Subcutaneous abdominal adipose tissue (tissue), 5 donors: ENCODE results near the gene PRR5L.

Experiments
- H3K27ac ChIP-seq: one replicate; pipeline ENCODE4 v1.7.0; 2013; ENCODE audit warnings: low read depth, mild to moderate bottlenecking, inconsistent platforms, low read length, moderate library complexity
- H3K27me3 ChIP-seq, 5 donors: one replicate each; pipeline ENCODE4 v1.7.0; 2013; ENCODE audit warnings: low read length in 5 of 5, inconsistent platforms in 1 of 5; ENCODE audit not compliant: control insufficient read depth in 5 of 5, insufficient read depth in 4 of 5
- H3K36me3 ChIP-seq, 5 donors: one replicate each; pipeline ENCODE4 v1.7.0; 2013; ENCODE audit warnings: low read length in 5 of 5; ENCODE audit not compliant: control insufficient read depth in 5 of 5, insufficient read depth in 5 of 5
- H3K4me1 ChIP-seq, 5 donors: one replicate each; pipeline ENCODE4 v1.7.0; 2013; ENCODE audit warnings: low read length in 5 of 5, mild to moderate bottlenecking in 3 of 5, moderate library complexity in 1 of 5; ENCODE audit not compliant: control insufficient read depth in 5 of 5, insufficient read depth in 5 of 5
- H3K4me3 ChIP-seq, 5 donors: one replicate each; pipeline ENCODE4 v1.7.0; 2013; ENCODE audit warnings: low read length in 5 of 5, low read depth in 1 of 5
- H3K9ac ChIP-seq, 5 donors: one replicate each; pipeline ENCODE4 v1.7.0; 2013; ENCODE audit warnings: low read length in 5 of 5, mild to moderate bottlenecking in 4 of 5, moderate library complexity in 3 of 5
- H3K9me3 ChIP-seq, 5 donors: one replicate each; pipeline ENCODE4 v1.7.0; 2013; ENCODE audit warnings: low read length in 5 of 5; ENCODE audit not compliant: control insufficient read depth in 5 of 5
- donor health status: healthy.
- donor health status: healthy.
- donor health status: healthy.
- donor health status: healthy.
- donor health status: healthy.

Gene PRR5L

DNA sequence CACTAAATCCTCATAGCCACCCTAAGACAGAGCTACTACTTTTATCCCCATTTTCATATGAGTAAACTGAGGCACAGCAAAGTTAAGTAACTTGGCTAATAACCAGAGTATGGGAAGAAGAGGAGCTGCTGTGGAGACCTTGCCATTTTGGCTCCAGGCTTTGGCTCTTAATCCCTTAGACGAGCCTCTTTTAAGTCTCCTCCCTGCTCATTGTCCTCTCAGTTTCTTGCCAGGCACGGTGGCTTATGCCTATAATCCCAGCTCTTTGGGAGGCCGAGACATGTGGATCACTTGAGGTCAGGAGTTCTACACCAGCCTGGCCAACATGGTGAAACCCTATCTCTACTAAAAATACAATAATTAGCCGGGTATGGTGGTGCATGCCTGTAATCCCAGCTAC is 78.6 kb downstream of the PRR5L start:
- H3K9ac ChIP-seq, result no peak overlapping the region
- peaks cover 3 to 41% (median 36%) of the 10 kb centered on the region in 5 donors for H3K4me1 ChIP-seq
- no peaks in the 10 kb centered on the region for H3K9me3 ChIP-seq
- H3K36me3 ChIP-seq, result no peaks in the 10 kb centered on the region
- H3K4me3 ChIP-seq, result no peak overlapping the region
- H3K27ac ChIP-seq, result no peak overlapping the region
- H3K27me3 ChIP-seq, result no peaks in the 10 kb centered on the region

DNA sequence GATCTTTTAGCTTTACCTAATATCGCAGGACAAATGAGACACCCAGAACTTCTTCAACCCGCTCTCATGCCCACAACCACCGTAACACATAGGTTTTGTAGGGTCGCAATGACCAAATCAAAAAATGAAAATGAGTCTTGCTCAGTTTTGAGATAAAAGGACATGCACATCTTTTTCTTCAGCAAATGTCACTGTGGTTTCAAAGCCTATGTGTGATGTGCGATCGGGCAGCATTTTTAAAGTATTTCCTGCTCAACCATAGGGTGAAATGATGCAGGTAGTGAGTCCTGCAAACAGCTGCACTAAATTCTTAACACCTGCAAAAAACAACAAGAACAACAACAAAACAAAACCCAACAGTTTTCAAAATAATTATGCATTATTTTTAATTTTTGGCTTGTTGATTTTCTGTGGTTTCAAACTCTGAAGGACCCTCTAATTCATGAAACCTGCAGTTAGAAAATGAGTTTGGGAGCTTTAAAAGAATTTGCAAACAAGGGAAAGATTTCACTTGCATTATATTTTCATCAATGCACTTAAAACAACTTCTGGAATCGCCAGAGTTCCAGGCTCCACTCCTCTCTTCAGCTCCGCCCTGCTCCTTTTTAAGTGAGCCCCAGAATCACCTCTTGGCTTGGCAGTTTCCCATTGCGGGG is 79.4 kb downstream of the PRR5L start:
- Histone ChIP-seq H3K27ac (no peak overlapping the region), H3K9ac (no peak overlapping the region), H3K9me3 (no peaks in the 10 kb centered on the region), H3K4me1 (peaks cover 3 to 41% (median 36%) of the 10 kb centered on the region in 5 donors), H3K4me3 (peak overlapping the region in 3 of 5 donors; percentile 84 to 94 (median 91)), H3K36me3 (no peaks in the 10 kb centered on the region), H3K27me3 (no peaks in the 10 kb centered on the region)

DNA sequence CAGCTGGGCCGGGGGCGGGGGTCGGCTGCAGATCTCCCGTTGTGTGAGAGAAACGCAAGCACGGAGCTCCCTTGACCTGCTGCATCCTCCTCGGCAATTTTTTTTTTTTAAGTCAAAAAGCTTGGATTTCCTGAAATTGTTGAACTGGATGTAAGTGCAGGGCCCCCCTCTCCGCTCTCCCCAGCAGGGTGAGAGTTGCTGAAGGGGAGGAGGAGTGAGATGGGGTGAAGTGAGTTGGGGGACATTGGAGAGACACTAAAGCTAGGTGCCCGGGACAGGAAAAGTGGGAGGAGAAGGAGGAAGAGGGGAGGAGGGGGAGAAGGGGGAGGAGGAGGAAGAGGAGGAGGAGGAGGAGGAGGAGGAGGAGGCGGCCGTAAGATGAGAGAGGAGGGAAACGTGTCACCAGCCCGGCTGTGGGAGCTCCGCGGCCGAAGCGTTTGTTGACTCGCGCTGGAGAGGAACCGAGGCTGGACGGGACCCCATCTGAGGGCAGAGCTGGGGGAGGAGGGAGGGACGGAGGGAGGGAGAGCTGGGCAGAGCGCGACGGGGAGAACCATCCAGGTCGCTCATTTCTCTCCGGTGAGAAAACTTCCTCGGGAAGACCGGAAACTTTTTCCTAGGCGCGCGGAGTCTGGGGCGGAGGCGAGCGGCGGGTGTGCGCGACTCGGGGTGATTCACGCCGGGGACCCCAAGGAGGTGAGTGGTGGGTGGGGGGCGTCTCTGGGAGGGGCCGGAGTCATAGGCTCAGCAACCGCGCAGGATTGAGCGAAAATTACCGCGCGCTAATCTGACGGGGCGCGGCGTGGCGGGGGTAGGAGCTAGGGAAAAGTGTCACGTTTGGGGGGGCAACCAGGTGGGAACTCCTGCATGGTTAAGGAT is 80.2 kb downstream of the PRR5L start:
- Histone ChIP-seq H3K9ac (peak overlapping the region in 4 of 5 donors; percentile 60 to 88 (median 68)), H3K27ac (peak overlapping the region; percentile 37), H3K4me1 (peaks cover 3 to 41% (median 36%) of the 10 kb centered on the region in 5 donors), H3K9me3 (no peaks in the 10 kb centered on the region), H3K36me3 (no peaks in the 10 kb centered on the region), H3K4me3 (peak overlapping the region; percentile 80 to 94 (median 91)), H3K27me3 (no peaks in the 10 kb centered on the region)

DNA sequence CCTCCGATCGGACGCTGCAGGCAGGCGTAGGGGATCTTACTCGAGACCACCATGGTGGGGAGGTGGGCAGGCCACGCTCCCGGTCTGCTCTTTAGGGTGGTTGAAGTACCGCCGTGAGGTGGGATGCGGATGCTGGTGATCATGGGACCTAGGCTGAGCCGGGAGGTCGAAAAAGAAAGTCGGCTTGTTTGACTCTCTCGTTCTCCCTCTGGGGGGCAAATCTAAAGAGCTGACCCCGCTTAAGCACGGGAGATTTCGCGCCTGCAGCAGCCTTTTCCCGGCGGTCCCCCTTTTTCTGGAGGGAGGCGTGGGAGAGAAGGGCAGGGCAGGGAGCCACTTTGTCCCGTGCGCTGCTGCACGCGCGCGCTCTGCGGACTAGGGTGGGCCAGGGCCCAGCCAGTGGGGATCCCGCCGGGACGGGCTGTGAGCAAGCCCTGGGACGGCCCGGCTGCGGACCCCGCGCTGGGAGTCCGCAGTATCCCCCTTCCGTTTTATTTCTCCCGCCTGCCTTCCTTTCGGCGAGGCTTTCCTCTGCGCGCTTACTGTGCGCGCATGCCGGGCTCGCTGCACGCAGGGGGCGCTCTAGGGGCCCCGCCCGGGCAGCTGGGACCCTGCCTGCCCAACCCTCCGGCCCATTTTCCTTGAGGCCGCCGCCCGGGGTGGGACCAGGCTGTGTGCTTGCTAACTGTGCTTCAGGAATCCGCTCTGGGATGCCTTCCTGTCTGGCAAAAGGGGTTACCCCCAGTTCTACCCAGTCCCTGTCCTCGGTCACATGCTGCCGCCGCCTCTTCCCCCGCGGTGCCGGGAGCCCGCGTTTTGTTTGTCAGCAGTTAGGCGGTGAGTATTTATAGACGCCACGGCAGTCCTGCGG is 81.0 kb downstream of the PRR5L start:
- Histone ChIP-seq H3K9me3 (no peaks in the 10 kb centered on the region), H3K27me3 (no peaks in the 10 kb centered on the region), H3K27ac (peak overlapping the region; percentile 37), H3K36me3 (peaks cover 0 to 3% (median 2%) of the 10 kb centered on the region in 5 donors), H3K4me1 (peaks cover 3 to 41% (median 35%) of the 10 kb centered on the region in 5 donors), H3K4me3 (peak overlapping the region; percentile 80 to 94 (median 91)), H3K9ac (peak overlapping the region in 4 of 5 donors; percentile 60 to 88 (median 68))

DNA sequence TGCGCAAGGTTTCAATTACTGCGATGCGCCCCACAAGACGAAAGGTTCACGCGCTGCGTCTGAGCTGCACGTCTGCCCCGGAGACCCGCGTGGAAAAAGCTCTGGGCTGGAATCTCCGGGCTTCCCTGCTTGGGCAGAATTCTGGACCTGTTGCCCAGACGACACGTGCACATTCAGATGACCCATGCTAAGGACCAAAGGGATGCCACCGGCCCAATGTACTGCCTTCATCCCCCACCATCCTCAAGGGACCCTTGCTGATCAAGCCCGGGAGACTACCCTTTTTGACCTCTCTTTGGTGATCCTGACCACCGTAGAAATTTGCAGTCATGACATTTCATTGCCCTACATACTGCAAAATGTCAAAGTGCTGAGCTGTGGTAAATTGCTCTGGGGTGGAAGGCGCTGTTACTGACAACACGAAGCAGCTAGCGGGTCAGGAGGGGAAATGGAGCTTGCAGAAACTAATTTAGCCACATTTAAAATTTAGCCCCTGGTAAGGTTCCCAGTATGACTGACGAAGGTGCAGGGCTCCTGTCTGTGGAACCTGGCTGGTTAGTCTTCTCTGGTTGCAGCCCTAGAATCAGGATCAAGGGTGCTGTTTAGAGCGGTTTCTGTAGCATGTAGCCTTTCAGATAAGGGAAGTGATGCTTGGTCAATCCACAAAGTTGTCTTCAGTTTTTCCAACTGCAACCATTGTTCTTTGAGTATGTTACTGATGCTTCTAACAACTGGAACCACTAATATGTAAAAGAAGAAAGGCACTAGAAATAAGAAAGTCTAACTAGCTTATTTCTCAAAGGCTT is 81.9 kb downstream of the PRR5L start:
- H3K9me3 ChIP-seq, result no peaks in the 10 kb centered on the region
- H3K27me3 ChIP-seq, result no peaks in the 10 kb centered on the region
- peak overlapping the region; percentile 37 for H3K27ac ChIP-seq
- peak overlapping the region; percentile 67 to 94 (median 84) for H3K4me3 ChIP-seq
- H3K36me3 ChIP-seq, result peaks cover 0 to 7% (median 4%) of the 10 kb centered on the region in 5 donors
- H3K4me1 ChIP-seq, result peaks cover 3 to 34% (median 30%) of the 10 kb centered on the region in 5 donors
- H3K9ac ChIP-seq, result peak overlapping the region in 4 of 5 donors; percentile 60 to 88 (median 68)

DNA sequence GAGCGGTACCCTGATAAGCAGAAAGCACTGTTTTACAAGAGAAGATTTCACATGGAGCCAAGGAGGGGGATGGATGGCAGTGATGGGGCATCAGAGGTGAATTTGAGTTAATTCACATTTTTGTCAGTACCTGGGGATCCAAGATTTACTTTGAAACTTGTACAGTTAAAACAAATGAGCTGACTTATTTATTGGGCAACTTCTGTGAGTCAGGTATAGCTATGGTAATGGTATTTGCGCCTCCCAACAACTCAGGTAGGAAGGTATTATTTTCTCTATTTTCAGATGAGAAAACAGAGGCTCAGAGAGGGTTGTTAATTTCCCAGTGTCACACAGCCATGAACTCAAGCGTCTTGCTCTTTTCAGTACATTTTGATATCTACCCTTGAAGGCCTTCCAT is 83.6 kb downstream of the PRR5L start:
- H3K27ac ChIP-seq, result no peak overlapping the region
- H3K4me3 ChIP-seq, result no peak overlapping the region
- H3K9me3 ChIP-seq, result no peaks in the 10 kb centered on the region
- H3K9ac ChIP-seq, result no peak overlapping the region
- H3K27me3 ChIP-seq, result no peaks in the 10 kb centered on the region
- H3K4me1 ChIP-seq, result peaks cover 3 to 30% (median 27%) of the 10 kb centered on the region in 5 donors
- peaks cover 0 to 7% (median 4%) of the 10 kb centered on the region in 5 donors for H3K36me3 ChIP-seq

DNA sequence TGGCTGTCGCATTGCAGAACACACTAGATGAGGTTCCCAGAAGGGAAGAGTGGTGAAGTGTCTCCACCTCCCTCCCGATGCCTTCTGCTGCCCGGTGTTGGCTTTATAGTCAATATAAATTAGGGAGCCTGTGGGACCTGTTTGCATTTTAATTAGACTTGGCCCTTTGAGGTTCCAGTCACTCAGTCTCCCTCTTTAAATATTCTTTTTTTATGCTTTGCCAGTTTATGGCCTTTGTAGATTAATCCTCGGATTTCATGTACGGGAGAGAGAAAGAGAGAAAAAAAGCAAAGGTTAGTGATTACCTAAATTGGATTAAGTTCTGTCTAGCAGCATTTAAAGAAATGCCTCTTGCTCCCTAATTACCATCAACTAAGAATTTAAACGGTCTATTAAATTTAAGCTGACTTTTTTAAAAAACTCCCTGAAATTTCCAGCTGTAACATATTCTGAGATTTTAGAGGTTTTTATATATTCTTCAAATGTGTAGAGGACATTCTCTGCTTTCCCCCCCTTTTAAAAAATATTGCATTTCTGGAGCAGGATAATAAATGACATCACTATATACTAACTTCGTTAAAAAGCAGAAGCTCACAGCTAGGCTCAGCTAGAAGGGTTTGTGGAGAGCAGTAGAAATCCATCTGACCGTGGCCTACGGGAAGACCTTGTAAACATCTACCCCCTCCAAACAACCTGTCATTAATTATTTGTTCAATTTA is 84.4 kb downstream of the PRR5L start:
- peaks cover 0 to 7% (median 4%) of the 10 kb centered on the region in 5 donors for H3K36me3 ChIP-seq
- H3K27me3 ChIP-seq, result no peaks in the 10 kb centered on the region
- no peak overlapping the region for H3K27ac ChIP-seq
- no peak overlapping the region for H3K4me3 ChIP-seq
- peaks cover 3 to 30% (median 27%) of the 10 kb centered on the region in 5 donors for H3K4me1 ChIP-seq
- peak overlapping the region in 1 of 5 donors; percentile 45 for H3K9ac ChIP-seq
- no peaks in the 10 kb centered on the region for H3K9me3 ChIP-seq

DNA sequence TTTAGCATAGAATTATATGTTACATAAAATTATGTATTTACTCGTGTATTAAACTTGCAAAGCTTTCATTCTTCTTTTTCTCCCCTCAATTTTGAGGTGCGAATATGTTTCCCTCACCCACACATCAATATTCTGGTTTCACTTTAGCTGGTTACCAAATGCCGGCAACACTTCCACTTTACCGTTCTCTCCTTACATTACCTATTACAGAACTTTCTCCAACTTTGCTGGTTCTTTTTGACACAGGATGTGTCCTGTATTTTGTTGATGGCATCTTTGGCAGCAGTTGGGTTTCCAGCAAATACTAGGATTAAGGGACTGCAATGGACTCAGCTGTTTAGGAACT is 84.9 kb downstream of the PRR5L start:
- H3K4me1 ChIP-seq, result peaks cover 3 to 27% (median 24%) of the 10 kb centered on the region in 5 donors
- no peak overlapping the region for H3K27ac ChIP-seq
- no peak overlapping the region for H3K4me3 ChIP-seq
- H3K27me3 ChIP-seq, result no peaks in the 10 kb centered on the region
- H3K36me3 ChIP-seq, result peaks cover 0 to 7% (median 4%) of the 10 kb centered on the region in 5 donors
- no peaks in the 10 kb centered on the region for H3K9me3 ChIP-seq
- H3K9ac ChIP-seq, result peak overlapping the region in 1 of 5 donors; percentile 45
